Neural cell (in vitro differentiated cells): ENCODE measurements around the gene GPAT2. TPM values are rescaled to one million over a fixed set of nuclear protein-coding genes. Genes with fewer than 3 reads are reported as not detected.
"Not testable (repeated sequence)": the region's sequence is repeated elsewhere in the genome, so short reads cannot be mapped to it uniquely, and the experiment has no call there.

Source experiments
- H2AFZ ChIP-seq: fragments of 200-600, 300-800 bp; sonication (generic), shearing (Covaris generic); 2 replicates; pipeline ENCODE4 v1.6.0; 2014; ENCODE audit warnings: low read depth, mild to moderate bottlenecking, antibody characterized with exemption, low read length, moderate library complexity
- H3F3A ChIP-seq: fragments of 200-600 bp; shearing (Covaris generic); 2 replicates; pipeline ENCODE4 v1.6.1; 2016; ENCODE audit warnings: mild to moderate bottlenecking, moderate library complexity, mixed read lengths, antibody characterized with exemption, low read length; ENCODE audit not compliant: insufficient read depth, poor library complexity, severe bottlenecking
- H3K27ac ChIP-seq: fragments of 200-600, 300-800 bp; sonication (generic), shearing (Covaris generic); 2 replicates; pipeline ENCODE4 v1.5.1; 2014; ENCODE audit warnings: mild to moderate bottlenecking, low read length, moderate library complexity
- H3K27me3 ChIP-seq: fragments of 300-800, 200-600 bp; sonication (generic), shearing (Covaris generic); 2 replicates; pipeline ENCODE4 v1.6.0; 2014; ENCODE audit warnings: mild to moderate bottlenecking, low read depth, low read length, moderate library complexity; ENCODE audit not compliant: insufficient read depth
- H3K36me3 ChIP-seq: fragments of 300-800, 200-600 bp; sonication (generic), shearing (Covaris generic); 2 replicates; pipeline ENCODE4 v1.5.1; 2014; ENCODE audit warnings: mild to moderate bottlenecking, antibody characterized with exemption, low read length, moderate library complexity; ENCODE audit not compliant: insufficient read depth
- H3K4me2 ChIP-seq: fragments of 300-800, 200-600 bp; sonication (generic), shearing (Covaris generic); 2 replicates; pipeline ENCODE4 v1.6.0; 2014; ENCODE audit warnings: mild to moderate bottlenecking, low read length
- H3K4me3 ChIP-seq: fragments of 300-800, 200-600 bp; sonication (generic), shearing (Covaris generic); 2 replicates; pipeline ENCODE4 v1.5.1; 2014; ENCODE audit warnings: mild to moderate bottlenecking, low read length, moderate library complexity
- H3K79me2 ChIP-seq: fragments of 200-600 bp; shearing (Covaris generic); replicated peaks from 2 replicates; pipeline ENCODE4 v1.6.0; 2014; ENCODE audit warnings: mild to moderate bottlenecking, low read length, moderate library complexity; ENCODE audit not compliant: insufficient read depth
- H3K9ac ChIP-seq: fragments of 300-800, 200-600 bp; sonication (generic), shearing (Covaris generic); 2 replicates; pipeline ENCODE4 v1.6.1; 2016; ENCODE audit warnings: mild to moderate bottlenecking, low read length, mixed read lengths
- H3K9me2 ChIP-seq: fragments of 200-600 bp; shearing (Covaris generic); 2 replicates; pipeline ENCODE4 v1.6.1; 2016; ENCODE audit warnings: mild to moderate bottlenecking, low read length, mixed read lengths; ENCODE audit not compliant: insufficient read depth
- H3K9me3 ChIP-seq: fragments of 200-600, 300-800 bp; sonication (generic), shearing (Covaris generic); 2 replicates; pipeline ENCODE4 v1.6.1; 2016; ENCODE audit warnings: mild to moderate bottlenecking, mixed run types, low read length, moderate library complexity, mixed read lengths
- H4K20me1 ChIP-seq: fragments of 200-600 bp; shearing (Covaris generic); 2 replicates; pipeline ENCODE4 v1.6.1; 2016; ENCODE audit warnings: mild to moderate bottlenecking, mixed run types; ENCODE audit not compliant: insufficient read depth
- CTCF ChIP-seq: fragments of 450-650 bp; IDR thresholded peaks from 2 replicates; pipeline ENCODE4 v1.5.1; 2014; ENCODE audit warnings: antibody characterized with exemption, mild to moderate bottlenecking, moderate library complexity; ENCODE audit not compliant: poor library complexity, severe bottlenecking
- polyA plus RNA-seq: library from polyadenylated mRNA; depleted of rRNA; stranded (reverse); fragments of >200 nt; gene quantifications from 2 replicates; pipeline ENCODE4 v1.2.3, GENCODE V29; 2014

GPAT2 gene
- polyA plus RNA-seq, 1 donor from 2014 or later, result not detected

GRCh38 chr2:96067902-96068581 lies 33.3 kb upstream of the GPAT2 start:
- not testable (repeated sequence) for H3K4me2 ChIP-seq, H3K36me3 ChIP-seq, H2AFZ ChIP-seq, H3K27ac ChIP-seq, H3F3A ChIP-seq, H4K20me1 ChIP-seq, H3K4me3 ChIP-seq, H3K27me3 ChIP-seq, H3K79me2 ChIP-seq, H3K9ac ChIP-seq, H3K9me3 ChIP-seq, H3K9me2 ChIP-seq

- not testable (repeated sequence) for H3K27ac ChIP-seq, H4K20me1 ChIP-seq, H3K9me2 ChIP-seq
Observed at GRCh38 chr2:96067098-96067660, 32.5 kb upstream of the GPAT2 start.

DNA sequence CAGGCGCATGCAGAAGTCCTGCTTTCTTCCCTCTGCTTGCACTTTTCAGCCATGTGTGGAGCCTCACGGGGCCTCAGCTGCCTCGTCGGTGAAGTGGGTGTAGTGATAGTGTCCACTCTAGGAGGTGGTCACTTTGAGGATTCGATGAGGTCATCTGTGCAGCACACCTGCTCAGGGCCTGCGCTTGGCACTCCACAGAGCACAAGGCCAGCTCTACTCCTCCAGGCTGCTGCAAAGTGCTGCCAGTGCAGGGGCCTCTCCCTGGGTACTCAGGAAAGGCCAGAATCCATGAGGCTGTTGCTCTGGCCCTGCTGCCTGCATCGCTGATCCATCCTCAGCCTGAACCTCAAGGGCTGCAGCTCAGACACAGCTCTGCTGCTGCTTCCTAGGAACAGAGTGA lies 31.8 kb upstream of the GPAT2 start:
- not testable (repeated sequence) for H2AFZ ChIP-seq

More at GRCh38 chr2:96067098-96067660, 32.5 kb upstream of the GPAT2 start:
- H3F3A ChIP-seq, H2AFZ ChIP-seq, H3K79me2 ChIP-seq, H3K4me3 ChIP-seq, H3K9me3 ChIP-seq, H3K36me3 ChIP-seq, H3K9ac ChIP-seq, H3K4me2 ChIP-seq, H3K27me3 ChIP-seq: not testable (repeated sequence)

GRCh38 chr2:96065954-96066353 lies 31.2 kb upstream of the GPAT2 start:
- H3K9ac ChIP-seq, H3K36me3 ChIP-seq, H3K9me3 ChIP-seq, H3K79me2 ChIP-seq, H3K4me3 ChIP-seq, H3F3A ChIP-seq, H3K4me2 ChIP-seq, H4K20me1 ChIP-seq, H2AFZ ChIP-seq, H3K27me3 ChIP-seq, H3K9me2 ChIP-seq, H3K27ac ChIP-seq: not testable (repeated sequence)

More for the DNA sequence above, 31.8 kb upstream of the GPAT2 start:
- not testable (repeated sequence) for H3K9me2 ChIP-seq, H3K9ac ChIP-seq, H4K20me1 ChIP-seq, H3K4me2 ChIP-seq, H3K79me2 ChIP-seq, H3K27me3 ChIP-seq, H3K9me3 ChIP-seq, H3K4me3 ChIP-seq, H3K27ac ChIP-seq, H3K36me3 ChIP-seq, H3F3A ChIP-seq

GRCh38 chr2:96065381-96065930 lies 30.7 kb upstream of the GPAT2 start:
- no peaks in the 10 kb centered on the region for H3K27me3 ChIP-seq
- H4K20me1 ChIP-seq, result no peaks in the 10 kb centered on the region

GRCh38 chr2:96064760-96065159 lies 30.0 kb upstream of the GPAT2 start:
- H3K9ac ChIP-seq, H3K4me2 ChIP-seq, H3K9me2 ChIP-seq, H3K36me3 ChIP-seq, H3K79me2 ChIP-seq, H2AFZ ChIP-seq, H3K27me3 ChIP-seq, H3F3A ChIP-seq, H4K20me1 ChIP-seq, H3K27ac ChIP-seq, H3K4me3 ChIP-seq, H3K9me3 ChIP-seq: not testable (repeated sequence)

More at GRCh38 chr2:96065381-96065930, 30.7 kb upstream of the GPAT2 start:
- no peaks in the 10 kb centered on the region for H3K9me2 ChIP-seq
- no peak overlapping the region for H2AFZ ChIP-seq
- no peak for TF ChIP-seq CTCF
- no peak overlapping the region for H3K27ac ChIP-seq
- H3K9ac ChIP-seq, result no peak overlapping the region
- no peak overlapping the region for H3K4me2 ChIP-seq
- no peaks in the 10 kb centered on the region for H3K36me3 ChIP-seq
- H3F3A ChIP-seq, result no peaks in the 10 kb centered on the region
- no peaks in the 10 kb centered on the region for H3K79me2 ChIP-seq
- no peak overlapping the region for H3K4me3 ChIP-seq
- no peaks in the 10 kb centered on the region for H3K9me3 ChIP-seq

DNA sequence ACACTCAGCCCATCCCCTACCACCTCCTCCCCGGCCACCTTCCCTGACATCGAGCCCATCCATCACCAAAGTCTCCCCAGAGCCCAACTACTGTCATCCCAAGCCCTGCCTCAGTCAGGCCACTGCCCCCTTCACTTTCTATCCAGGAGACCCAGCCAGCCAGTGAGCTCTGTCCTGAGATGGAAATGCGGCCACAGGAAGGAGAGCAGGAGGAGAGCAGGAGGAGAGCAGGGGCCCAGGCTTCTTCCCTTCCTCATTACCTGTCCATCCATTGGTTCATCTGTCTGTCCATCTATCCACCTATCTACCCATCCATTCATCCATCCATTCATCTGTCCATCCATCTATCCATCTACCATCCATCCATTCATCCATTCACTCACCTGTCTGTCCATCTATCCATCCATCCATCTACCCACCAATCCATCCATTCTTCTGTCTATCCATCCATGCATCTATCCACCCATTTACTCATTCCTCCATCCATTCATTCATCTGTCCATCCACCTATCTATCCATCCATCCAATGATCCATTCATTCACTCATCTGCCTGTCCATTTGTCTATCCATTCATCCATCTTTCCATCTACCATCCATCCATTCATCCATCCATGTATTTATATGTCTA lies 29.4 kb upstream of the GPAT2 start:
- not testable (repeated sequence) for H3K79me2 ChIP-seq, H3K27me3 ChIP-seq, H2AFZ ChIP-seq, H3K9ac ChIP-seq, H3F3A ChIP-seq, H3K9me2 ChIP-seq, H3K27ac ChIP-seq, H3K9me3 ChIP-seq, H3K4me3 ChIP-seq, H3K4me2 ChIP-seq, H4K20me1 ChIP-seq, H3K36me3 ChIP-seq
